ENCODE data around the gene MORN4.
"Not testable (repeated sequence)": the region's sequence is repeated elsewhere in the genome, so short reads cannot be mapped to it uniquely, and the experiment has no call there.

MORN4 gene

DNA sequence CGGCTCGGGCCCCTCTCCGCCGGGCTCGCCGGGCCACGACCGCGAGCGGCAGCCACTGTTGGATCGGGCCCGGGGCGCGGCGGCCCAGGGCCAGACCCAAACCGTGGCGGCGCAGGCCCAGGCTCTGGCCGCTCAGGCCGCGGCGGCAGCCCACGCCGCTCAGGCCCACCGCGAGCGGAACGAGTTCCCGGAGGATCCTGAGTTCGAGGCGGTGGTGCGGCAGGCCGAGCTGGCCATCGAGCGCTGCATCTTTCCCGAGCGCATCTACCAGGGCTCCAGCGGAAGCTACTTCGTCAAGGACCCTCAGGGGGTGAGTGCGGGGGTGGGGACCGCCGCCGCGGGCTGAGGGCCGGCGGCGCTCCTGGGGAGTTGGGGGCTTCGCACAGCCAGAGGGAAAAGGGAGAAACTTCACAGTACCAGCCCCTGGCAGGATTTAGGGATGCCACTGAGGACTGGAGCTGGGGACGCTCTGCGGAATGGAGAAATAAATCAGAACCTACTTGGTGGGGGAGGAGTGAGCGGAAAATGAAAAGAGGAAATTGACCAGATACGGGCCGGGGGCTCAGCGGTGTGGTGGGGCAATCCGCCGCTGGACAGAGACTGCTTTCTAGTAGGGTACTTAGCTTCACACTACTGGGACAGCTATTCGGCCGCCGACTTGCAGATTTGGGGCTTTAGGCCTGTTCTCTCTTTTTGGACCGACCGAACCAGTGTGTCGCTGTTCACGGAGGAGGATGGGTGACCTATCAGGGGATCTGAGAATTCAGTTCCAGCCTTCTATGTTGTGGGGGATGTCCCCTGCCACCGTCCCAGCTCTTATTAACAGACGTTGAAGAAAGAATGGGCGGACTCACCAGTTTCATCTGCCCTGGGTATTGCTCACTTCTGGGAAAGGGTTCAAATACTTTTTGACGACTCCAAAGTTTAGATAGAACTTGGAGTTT lies 7.8 kb upstream of the MORN4 start:
- DNase-seq = no peak

DNA sequence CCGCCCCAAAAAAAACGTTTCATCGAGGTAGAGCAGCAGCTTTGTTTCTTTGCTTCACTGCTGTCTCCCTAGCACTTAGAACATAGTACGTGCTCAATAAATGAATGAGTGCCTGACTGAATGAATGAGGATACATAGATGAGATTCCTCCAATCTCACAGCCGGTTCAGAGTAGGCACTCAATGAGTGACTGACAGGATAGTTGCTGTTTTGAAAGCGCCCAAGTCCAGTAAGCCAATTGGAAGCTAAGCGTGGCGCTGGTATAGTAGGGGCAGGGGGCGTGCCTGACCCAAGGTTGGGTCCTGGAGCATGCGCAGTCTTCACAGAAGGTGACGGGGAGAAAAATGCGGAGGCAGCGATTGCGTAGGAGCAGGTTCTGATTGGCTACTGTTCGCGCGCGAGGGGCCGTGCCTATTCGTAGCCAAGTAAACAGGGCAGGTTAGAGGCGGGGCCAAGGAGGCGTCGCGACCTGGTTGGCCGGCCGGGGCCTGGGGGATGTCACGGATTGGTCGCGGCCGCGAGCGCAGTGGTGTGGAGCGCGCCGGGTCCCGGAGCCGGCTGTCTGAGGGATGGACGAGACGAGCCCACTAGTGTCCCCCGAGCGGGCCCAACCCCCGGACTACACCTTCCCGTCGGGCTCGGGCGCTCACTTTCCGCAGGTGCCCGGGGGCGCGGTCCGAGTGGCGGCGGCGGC lies 7.0 kb upstream of the MORN4 start, which contains the start of gene PI4K2A:
Gene PI4K2A, plus strand, starts transcription at position 498 of the 694 bp plus-strand sequence. Its CDS starts 72 bp downstream, at position 570.
- peak; percentile 92 for DNase-seq

DNA sequence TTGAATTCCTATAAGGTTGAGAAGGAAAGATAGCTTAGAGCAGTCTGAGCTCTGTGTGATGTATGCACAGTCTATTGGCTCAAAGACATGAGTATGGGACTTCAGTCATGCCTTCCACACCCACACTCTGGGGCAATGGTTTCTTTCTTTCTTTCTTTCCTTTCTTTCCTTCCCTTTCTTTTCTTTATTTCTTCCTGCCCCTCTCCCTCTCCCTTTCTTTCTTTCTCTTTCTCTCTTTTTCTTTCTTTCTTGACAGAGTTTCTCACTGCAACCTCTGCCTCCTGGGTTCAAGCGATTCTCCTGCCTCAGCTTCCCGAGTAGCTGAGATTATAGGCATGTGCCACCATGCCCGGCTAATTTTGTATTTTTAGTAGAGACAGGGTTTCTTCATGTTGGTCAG lies 5.8 kb upstream of the MORN4 start:
- DNase-seq = not testable (repeated sequence)

DNA sequence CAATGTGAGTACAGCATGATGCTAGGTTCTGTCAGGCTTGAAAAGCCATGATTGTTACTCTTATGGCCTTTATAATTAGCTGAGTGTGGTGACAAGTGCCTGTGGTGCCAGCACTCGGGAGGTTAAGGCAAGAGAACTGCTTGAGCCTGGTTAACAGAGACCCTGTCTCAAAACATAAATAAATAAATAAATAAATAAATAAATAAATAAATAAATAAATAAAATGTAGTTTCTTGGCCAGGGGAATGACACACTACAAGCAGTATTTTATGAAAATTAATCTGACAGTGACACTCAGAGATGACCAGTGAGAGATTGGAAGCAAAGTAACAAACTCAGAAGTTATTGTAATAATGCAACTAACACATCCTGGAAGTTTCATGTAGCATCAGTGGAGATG lies 2.3 kb upstream of the MORN4 start:
- DNase-seq = no peak

DNA sequence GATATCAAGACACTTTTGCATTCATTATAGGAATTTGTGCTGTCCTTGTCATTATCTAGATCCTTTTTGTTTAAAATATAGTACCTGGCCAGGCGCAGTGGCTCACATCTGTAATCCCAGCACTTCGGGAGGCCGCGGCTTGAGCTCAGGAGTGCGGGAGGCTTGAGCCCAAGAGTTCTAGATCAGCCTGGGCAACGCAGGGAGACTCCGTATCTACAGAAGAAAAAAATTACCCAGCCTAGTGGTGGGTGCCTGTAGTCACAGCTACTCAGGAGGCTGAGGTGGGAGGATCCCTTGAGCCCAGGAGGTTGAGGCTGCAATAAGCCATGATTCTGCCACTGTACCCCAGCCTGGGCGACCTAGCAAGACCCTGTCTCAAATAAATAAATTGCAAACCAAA lies 621 bp upstream of the MORN4 start:
- no peak for DNase-seq

DNA sequence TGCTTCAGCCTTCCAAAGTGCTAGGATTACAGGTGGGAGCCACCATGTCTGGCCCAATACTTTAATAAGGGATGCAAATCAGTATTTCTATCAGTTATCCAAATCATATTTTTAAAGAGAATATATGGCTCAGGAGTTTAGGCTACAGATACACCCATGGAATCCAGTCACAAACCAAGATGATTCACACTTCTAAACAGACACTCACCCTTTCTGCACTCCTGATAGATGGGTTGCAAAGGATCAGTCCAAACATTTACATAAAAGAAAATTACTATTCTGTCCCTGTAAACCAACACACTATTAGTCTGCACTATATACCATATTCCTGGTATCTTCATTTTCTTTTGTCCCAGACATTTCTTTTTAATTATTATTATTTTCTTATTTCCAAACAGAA lies 2.2 kb downstream of the MORN4 start:
- no peak for DNase-seq

DNA sequence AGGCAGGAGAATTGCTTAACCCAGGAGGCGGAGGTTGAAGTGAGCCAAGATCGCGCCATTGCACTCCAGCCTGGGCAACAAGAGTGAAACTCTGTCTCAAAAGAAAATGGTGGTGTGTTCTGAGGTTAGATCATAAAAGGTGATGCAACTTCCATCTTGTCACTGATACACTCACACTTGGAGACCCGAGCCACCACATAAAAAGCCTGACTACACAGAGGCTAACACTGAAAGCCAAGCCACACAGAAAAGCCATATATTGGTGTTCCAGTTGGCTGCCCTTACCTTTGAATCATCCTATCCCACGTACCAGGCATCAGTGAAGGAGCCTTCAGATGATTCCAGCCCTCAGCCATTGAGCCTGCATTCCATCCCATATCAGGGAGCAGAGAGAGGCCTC lies 4.0 kb downstream of the MORN4 start:
- DNase-seq = no peak

DNA sequence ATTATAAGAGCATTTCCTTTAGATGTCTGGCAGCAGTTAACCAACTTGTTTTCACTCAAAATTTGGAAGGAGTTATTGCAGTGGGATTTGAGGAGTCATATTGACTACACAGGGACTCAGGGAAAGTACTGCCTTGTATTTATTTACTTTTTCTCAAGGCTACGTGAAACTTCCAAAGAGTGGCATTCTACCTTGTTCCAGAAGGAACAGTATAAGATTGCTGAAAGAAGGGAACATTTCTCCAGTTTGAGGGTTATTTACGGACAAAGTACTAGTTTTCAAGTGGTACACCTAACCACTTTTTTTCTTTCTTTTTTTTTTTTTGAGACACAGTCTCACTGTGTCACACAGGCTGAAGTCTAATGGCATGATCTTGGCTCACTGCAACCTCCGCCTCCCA lies 5.1 kb downstream of the MORN4 start:
- no peak for DNase-seq

DNA sequence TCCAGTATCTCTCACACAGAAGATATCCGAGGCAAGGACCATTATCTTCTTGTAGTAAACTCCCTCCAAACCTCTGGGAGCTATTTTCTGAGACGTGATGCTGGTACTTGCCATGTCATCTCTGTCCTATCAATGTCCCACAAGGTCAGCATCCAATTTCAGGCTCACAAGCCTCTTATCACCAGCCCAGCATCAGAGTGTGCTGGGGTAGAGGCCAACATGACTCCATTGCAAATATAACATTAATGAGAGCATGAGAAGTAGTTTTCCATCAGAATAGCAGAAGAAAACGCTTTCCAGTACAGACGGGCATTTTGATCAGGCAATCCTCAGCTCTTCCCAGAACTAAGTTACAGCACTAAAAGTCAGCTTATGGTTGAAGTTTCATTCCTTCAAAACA lies 5.6 kb downstream of the MORN4 start:
- no peak for DNase-seq

DNA sequence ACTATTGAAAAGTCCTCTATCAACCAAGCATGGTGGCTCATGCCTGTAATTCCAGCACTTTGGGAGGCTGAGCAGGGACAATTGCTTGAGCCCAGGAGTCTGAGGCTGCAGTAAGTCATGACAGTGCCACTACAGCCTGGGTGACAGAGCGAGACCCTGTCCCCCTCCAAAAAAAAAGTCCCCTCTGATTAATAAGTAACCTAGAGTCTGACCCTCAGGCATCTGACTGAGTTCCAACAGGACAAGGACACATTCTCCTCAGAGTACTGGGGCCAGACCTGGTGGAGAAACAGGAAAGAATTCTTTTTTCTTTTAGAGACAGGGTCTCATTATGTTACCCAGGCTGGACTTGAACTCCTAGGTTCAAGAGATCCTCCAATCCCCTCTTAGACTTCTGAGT lies 10.0 kb downstream of the MORN4 start:
- no peak for DNase-seq

DNA sequence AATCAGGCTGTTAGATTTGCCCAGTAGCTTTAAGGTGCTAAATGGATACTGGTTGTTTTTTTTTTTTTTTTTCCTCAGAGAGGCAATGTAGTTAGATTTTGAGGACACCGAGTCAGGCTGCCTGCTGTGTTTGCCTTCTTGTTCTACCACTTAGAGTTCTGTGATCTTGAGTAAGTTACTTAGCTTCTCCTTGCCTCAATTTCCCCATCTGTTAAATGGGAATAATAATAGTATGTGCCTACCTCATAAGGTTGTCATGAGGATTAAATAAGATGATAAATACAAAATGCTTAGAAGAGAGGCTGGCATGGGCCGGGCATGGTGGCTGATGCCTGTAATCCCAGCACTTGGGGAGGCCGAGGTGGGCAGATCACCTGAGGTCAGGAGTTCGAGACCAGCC lies 14.6 kb downstream of the MORN4 start:
- no peak for DNase-seq

DNA sequence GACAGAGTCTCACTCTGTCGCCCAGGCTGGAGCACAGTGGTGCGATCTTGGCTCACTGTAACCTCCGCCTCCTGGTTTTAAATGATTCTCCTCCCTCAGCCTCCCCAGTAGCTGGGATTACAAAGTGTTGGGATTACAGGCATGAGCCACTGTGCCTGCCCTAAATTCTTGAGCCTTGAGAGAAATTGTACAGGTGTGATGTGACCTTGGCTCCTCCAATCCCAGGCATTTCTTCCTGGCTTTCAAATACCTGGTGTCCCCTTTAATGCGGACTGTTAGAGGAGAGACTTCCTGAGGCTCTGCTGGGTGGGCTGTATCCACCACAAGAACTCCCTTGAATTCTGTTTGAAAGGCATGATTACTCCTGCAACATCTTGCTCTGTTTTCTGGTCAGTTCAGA lies 15.0 kb downstream of the MORN4 start:
- no peak for DNase-seq

DNA sequence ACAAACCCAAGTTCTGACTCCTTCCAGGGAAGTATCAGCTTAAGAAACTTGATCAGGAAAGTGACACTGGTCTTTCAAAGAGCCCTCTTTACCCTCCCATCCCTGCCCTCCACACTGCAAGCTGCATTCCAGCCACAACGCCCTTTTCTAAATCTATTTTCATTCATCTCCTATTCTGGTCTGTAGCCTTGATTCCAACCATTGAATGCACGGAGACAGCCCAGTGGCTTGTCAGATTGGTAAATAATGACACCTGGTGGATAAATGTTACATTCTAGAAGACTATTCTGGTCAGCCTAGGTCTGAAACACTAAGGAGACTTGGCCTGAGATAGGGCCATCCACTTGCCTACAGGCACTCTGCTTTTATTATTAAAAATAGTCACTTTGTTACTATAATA lies 20.9 kb downstream of the MORN4 start:
- no peak for DNase-seq

DNA sequence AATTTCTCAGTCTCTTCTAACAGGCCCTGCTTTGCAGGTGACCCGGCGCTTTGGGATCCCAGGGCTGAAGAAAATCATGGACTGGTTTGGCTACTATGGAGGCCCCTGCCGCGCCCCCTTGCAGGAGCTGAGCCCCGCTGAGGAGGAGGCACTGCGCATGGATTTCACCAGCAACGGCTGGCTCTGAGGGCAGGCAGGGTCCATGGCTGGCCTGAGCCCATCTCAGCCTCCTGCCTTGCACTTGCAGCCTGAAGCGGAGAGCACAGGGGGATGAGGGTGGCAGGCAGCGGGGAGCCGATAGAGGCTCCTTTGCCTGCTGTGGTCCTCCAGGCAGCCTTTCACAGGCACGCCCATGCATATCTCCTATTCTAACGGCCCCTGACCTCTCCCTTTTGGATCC lies 21.8 kb downstream of the MORN4 start:
- no peak for DNase-seq

DNA sequence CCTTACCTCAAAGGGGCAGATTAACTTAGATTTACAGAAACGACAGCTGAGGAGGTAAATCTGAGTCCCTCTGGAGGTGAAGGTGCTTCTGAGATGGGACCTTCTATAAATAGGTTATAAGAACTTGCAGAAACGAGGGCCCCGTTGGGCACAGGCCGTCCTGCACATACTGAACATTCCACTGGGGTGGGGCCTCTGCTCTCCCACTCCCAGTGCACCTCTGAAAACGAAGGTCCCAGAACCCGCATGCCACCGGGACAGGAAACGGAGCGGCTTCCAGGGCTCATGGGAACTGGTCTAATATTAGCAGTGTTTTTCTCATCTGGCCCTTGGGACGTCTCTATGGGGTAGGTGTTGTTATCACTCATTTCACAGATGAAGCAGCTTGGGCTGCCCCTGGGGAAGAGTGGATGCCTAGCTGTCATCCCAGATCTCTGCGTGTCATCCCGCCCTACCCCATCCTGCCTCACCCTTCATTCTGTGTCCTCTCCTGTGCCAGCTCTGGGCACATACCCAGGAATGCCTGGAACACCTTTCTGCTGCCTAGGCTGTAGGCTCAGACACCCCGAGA lies 24.2 kb downstream of the MORN4 start:
- DNase-seq = no peak

DNA sequence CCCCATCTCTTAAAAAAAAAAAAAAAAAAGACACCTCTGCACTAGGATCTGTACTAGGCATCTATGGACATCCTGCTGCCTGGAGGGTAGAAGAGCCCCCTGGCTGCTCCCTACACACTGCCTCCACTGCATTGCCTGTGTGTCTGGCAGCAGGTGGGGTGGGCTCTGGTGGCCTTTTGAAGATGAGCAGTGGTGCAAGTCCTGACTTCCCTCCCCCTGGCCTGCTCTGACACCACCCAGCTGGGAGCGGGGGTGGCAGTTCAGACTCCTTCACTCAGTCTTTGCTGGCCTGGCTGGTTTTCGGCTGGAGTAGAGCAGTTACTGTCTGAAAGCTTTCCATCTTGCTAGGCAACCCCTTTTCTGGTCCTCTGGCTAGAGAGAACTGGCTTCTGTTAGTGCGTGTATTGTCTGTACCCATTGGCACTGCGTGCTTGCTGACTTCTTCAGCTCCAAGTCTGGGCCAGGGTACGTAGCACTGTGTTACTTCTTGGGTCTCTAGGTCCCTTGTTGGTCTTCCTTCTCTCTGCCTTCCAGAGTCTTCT lies 26.1 kb downstream of the MORN4 start:
- no peak for DNase-seq

DNA sequence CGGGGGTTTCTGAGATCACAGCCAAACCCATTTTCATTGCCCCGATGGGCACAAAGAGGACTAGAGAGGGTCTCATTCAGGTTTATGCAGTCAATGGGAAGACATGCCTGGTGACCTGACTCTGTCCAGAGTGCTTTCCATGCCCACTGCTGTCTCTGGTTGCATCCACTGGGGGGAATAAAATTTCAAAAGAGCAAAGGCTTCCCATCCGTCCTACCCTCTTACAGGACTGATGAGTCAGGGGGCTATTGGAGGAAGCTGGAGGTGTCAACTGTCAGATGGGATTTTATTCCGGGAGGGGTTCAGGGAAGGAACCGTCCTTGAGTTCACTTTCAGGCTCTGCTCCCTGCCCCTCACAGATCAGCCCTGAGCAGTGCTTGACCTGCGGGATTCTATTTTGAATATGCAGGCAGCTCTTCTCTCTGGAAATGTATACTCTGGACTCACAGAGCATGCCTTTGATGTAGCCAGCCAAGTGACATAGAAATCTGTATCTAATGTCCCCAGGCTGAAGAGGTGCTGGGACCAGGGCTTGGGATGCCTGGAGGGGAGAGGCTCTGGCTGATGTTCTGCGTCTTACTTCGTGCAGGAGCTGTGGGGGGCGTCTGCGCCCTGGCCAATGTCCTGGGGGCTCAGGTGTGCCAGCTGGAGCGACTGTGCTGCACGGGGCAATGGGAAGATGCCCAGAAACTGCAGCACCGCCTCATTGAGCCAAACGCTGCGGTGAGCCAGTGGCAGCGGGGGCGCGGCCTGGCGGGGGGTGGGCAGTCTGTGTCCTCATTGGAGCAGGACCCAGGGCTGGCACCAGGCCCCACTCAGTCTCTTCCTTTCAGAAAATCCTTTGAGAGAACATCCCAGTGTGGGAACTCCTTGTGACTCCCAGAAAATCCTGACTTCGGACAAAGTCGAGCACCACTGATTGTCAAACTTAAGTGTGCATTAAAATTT lies 31.8 kb downstream of the MORN4 start:
- DNase-seq = no peak

DNA sequence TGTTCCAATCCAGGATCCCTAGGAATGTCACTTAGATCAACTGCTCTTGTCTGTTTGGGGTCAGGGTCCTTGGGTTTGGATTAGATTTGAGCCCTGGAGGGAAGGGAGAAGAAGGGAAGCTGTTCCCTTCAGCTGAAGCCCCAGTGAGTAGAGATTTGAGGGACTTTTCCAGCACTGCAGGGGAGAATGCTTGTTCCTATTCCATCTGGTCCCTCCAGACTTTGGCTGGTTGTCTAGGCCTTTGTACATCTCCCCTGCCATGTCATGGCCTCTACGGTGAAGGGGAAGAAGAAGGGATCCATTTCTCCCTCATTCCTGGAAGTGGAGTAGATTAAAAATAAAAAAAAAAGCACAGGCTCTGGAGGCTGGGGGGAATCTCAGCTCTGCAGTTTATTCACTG lies 32.7 kb downstream of the MORN4 start:
- no peak for DNase-seq

DNA sequence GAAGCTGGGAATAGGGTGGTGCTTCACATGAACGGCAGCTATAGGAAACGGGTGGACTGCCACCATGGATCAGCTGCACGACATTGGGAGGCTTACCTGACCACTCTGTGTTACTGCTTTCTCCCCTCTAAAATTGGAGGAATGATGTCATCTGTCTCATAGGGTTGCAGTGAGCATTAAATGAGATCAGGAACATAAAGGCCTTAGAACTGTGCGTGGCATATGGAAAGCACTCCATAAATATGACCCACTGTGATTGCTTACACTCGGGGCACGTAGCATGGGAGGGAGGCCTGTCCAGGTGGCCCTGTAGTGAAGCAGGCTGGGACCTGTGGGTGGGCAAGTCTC lies 34.1 kb downstream of the MORN4 start:
- no peak for DNase-seq

DNA sequence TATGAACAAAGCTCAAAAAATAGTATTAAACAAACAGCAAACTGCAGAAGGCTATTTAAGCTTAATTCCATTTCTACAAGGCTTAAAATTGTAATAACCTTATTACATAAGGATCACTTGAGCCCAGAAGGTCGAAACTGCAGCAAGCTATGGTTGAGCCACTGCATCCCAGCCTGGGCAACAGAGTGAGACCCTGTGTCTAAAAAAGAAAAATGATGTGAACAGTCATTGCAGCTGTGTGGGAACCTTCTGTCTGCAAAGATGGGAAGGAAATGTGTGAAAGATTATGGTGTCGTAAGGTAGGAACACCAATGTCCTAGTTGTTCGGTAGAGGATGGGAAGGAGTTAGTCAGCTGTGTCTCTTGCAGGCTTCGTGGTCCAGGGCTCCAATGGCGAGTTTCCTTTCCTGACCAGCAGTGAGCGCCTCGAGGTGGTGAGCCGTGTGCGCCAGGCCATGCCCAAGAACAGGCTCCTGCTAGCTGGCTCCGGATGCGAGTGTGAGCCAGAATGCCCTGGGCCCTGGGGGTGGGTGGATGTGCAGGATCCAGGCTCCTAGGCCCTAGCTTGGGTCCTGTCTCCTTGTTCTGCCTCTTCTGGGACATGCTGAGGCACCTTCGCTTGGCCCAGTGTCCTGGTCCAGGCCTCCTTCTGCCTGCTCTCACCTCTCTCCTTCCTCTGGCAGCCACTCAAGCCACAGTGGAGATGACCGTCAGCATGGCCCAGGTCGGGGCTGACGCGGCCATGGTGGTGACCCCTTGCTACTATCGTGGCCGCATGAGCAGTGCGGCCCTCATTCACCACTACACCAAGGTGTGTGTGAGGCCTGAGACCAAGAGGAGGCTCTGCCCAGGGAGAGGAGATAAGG lies 34.7 kb downstream of the MORN4 start:
- DNase-seq = no peak

DNA sequence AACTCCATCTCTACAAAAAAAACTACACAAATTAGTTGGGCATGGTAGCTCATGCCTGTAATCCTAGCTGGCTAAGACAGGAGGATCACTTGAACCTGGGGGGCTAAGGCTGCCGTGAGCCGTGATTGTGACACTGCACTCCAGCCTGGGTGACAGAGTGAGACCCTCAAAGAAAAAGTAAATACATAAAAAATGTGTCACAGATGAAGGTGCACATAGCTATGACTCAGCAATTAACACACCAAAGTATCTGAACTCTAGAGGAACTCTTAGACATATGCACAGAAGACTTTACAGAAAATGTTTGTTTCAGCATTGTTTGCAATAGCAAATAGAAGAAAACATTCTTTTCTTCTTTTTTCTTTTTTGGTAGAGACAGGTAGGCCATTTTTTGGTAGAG lies 35.5 kb downstream of the MORN4 start:
- DNase-seq = no peak

Measured in NCI-H748 treated with DMSO at 0.1 percent for 48 hours (cell line).